Measurements from ENCODE around the gene WDR47. TPM values are rescaled to one million over a fixed set of nuclear protein-coding genes. Genes with fewer than 3 reads are reported as not detected.
"Not testable (repeated sequence)": the region's sequence is repeated elsewhere in the genome, so short reads cannot be mapped to it uniquely, and the experiment has no call there.

Gene WDR47
- total RNA-seq, 2 experiments from 2014 or later: 10.6 to 10.9 TPM

DNA sequence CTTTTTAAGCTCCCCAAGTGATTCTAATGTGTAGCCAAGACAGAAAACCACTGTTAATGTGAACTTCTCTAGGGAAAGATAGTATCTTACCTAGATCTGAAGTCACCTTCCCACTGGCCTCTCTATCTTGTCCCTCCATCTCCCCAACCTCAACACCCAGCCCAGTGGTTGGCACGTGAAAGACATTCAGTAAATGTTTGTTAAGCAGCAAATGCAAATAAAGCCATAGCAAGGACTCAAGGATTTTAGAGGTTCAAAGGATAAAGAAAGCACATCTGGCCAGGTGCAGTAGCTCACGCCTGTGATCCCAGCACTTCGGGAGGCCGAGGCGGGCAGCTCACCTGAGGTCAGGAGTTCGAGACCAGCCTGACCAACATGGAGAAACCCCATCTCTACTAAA lies 88.5 kb downstream of the WDR47 start:
- Mint-ChIP-seq H3K9me3 (peaks cover 12% of the 10 kb centered on the region), H3K36me3 (ENCODE audit: low read depth) (peaks cover 51% of the 10 kb centered on the region), H3K4me1 (peaks cover 44% of the 10 kb centered on the region), H3K27ac (no peak overlapping the region), H3K27me3 (peaks cover 3% of the 10 kb centered on the region), H3K4me3 (no peak overlapping the region)
- ChIA-PET CTCF (interaction anchor here (0.7 kb wide), 1 partner anchor 996 kb away, joined by 3 read pairs; no protein-coding TSS in a partner anchor), POLR2A (interaction anchor here (0.7 to 3.1 kb wide), 2 partner anchors 9 to 307 kb away, joined by 3 to 21 read pairs; partner anchors contain the start of gene CLCC1)
- DNase-seq: no peak

- Mint-ChIP-seq H3K27me3 (no peaks in the 10 kb centered on the region), H3K4me1 (peaks cover 25% of the 10 kb centered on the region), H3K9me3 (peaks cover 12% of the 10 kb centered on the region), H3K4me3 (no peak overlapping the region), H3K36me3 (ENCODE audit: low read depth) (peaks cover 47% of the 10 kb centered on the region), H3K27ac (no peak overlapping the region)
- ChIA-PET CTCF (interaction anchor here (0.7 kb wide), 1 partner anchor 44 kb away, joined by 5 read pairs; no protein-coding TSS in a partner anchor), POLR2A (interaction anchor here (3.1 kb wide), 1 partner anchor 11 kb away, joined by 21 read pairs; the partner anchor contains the start of gene CLCC1)
- DNase-seq: no peak
These were observed 90.7 kb downstream of the WDR47 start for GRCh38 chr1:108951242-108951641.

DNA sequence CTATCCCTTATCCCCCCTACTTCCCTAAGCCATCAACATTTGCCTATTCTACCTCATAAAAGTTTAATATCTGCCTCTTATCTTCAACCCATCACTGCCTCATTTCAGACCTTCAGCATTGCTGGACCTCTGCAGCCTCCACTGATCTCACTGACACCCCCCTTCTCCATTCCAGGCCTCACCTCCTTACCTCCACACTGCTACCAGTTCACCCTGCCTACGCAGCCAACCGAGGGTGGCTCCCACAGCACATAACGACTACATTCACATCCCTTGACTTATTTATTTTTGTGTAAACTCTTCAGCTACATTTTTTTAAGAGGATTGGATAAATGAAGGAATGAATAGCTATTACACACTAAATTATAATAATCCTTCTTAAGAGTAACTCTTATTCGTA lies 92.9 kb downstream of the WDR47 start:
- H3K36me3 Mint-ChIP-seq (ENCODE audit: low read depth): peaks cover 36% of the 10 kb centered on the region
- DNase-seq: no peak
- peaks cover 14% of the 10 kb centered on the region for H3K4me1 Mint-ChIP-seq
- H3K9me3 Mint-ChIP-seq: no peaks in the 10 kb centered on the region
- H3K27ac Mint-ChIP-seq: no peak overlapping the region
- no peaks in the 10 kb centered on the region for H3K27me3 Mint-ChIP-seq
- no peak overlapping the region for H3K4me3 Mint-ChIP-seq
- ChIA-PET POLR2A (no interaction called here), CTCF (interaction anchor here (0.7 kb wide), 1 partner anchor 8 kb away, joined by 3 read pairs; no protein-coding TSS in a partner anchor)

GRCh38 chr1:108947871-108948525 lies 93.9 kb downstream of the WDR47 start:
- ChIA-PET POLR2A (interaction anchor here (1.4 kb wide), 1 partner anchor 9 kb away, joined by 3 read pairs; no protein-coding TSS in a partner anchor), CTCF (interaction anchor here (0.7 kb wide), 2 partner anchors 9 to 42 kb away, joined by 3 read pairs; no protein-coding TSS in a partner anchor)
- DNase-seq: no peak
- Mint-ChIP-seq H3K27ac (no peak overlapping the region), H3K4me1 (peaks cover 7% of the 10 kb centered on the region), H3K27me3 (no peaks in the 10 kb centered on the region), H3K36me3 (ENCODE audit: low read depth) (peaks cover 34% of the 10 kb centered on the region), H3K9me3 (no peaks in the 10 kb centered on the region), H3K4me3 (no peak overlapping the region)

DNA sequence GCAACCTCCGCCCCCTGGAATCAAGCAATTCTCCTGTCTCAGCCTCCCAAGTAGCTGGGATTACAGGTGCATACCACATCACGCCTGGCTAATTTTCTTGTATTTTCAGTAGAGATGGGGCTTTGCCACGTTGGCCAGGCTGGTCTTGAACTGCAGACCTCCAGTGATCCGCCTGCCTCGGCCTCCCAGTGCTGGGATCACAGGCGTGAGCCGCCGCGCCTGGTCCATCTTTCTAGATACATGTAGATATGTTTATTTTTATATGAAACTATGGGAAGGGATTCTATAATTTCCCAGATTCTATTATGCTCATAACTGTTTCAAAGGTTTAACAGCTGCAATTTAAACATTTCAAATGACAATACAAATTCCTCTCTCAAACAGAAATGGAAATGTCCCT lies 105.7 kb downstream of the WDR47 start:
- Mint-ChIP-seq H3K4me1 (no peaks in the 10 kb centered on the region), H3K27ac (no peak overlapping the region), H3K36me3 (ENCODE audit: low read depth) (peaks cover 54% of the 10 kb centered on the region), H3K9me3 (no peaks in the 10 kb centered on the region), H3K4me3 (no peak overlapping the region), H3K27me3 (no peaks in the 10 kb centered on the region)
- CTCF ChIA-PET: no interaction called here
- POLR2A ChIA-PET: no interaction called here
- no peak for DNase-seq

GRCh38 chr1:108933944-108934343 lies 108.0 kb downstream of the WDR47 start:
- no peak for DNase-seq
- POLR2A ChIA-PET: interaction anchor here (0.6 kb wide), 1 partner anchor 229 kb away, joined by 3 read pairs; no protein-coding TSS in a partner anchor
- peaks cover 63% of the 10 kb centered on the region for H3K36me3 Mint-ChIP-seq (ENCODE audit: low read depth)
- H3K4me3 Mint-ChIP-seq: no peak overlapping the region
- CTCF ChIA-PET: no interaction called here
- H3K4me1 Mint-ChIP-seq: no peaks in the 10 kb centered on the region
- no peaks in the 10 kb centered on the region for H3K27me3 Mint-ChIP-seq
- H3K27ac Mint-ChIP-seq: no peak overlapping the region
- H3K9me3 Mint-ChIP-seq: no peaks in the 10 kb centered on the region

DNA sequence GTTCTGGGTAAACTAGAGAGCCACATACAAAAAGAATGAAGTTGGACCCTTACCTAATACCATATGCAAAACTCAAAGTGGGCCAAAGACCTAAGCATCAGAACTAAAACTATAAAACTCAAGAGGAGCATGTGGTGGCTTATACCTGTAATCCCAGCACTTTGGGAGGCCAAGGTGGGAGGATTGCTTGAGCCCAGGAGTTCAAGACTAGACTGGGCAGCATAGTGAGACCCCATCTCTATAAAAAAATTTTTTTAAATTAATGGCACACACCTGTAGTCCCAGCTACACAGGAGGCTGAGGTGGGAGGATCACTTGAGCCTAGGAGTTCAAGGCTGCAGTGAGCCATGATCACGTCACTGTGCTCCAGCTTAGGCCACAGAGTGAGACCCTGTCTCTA lies 114.3 kb downstream of the WDR47 start:
- H3K27ac Mint-ChIP-seq, POLR2A ChIA-PET, H3K9me3 Mint-ChIP-seq, H3K27me3 Mint-ChIP-seq, CTCF ChIA-PET, H3K4me1 Mint-ChIP-seq, DNase-seq, H3K4me3 Mint-ChIP-seq: not testable (repeated sequence)
- peaks cover 41% of the 10 kb centered on the region for H3K36me3 Mint-ChIP-seq (ENCODE audit: low read depth)

- Mint-ChIP-seq H3K4me1 (peaks cover 2% of the 10 kb centered on the region), H3K4me3 (no peak overlapping the region), H3K27ac (no peak overlapping the region), H3K36me3 (ENCODE audit: low read depth) (peaks cover 42% of the 10 kb centered on the region), H3K9me3 (no peaks in the 10 kb centered on the region), H3K27me3 (no peaks in the 10 kb centered on the region)
- ChIA-PET CTCF (no interaction called here), POLR2A (no interaction called here)
- DNase-seq: no peak
These were observed 116.0 kb downstream of the WDR47 start for GRCh38 chr1:108925920-108926319.

Other genes with a start within 250 kb of the WDR47 start
- gene AKNAD1, start 185.0 kb downstream of the WDR47 start, total RNA-seq: not detected
- 10 to 100 TPM; 43.2 to 47.1 TPM for gene GPSM2, start 165.1 kb downstream of the WDR47 start, total RNA-seq
- gene CLCC1, start 78.6 kb downstream of the WDR47 start, total RNA-seq: 10 to 100 TPM; 16.4 to 20.1 TPM
- 10 to 100 TPM; 25.2 to 26.5 TPM for gene TAF13, start 33.9 kb upstream of the WDR47 start, total RNA-seq
- gene TMEM167B, start 48.7 kb upstream of the WDR47 start, total RNA-seq: 10 to 100 TPM; 29.6 to 31.8 TPM
- 1 to 10 TPM; 4.1 to 5.0 TPM for gene ELAPOR1, start 72.0 kb upstream of the WDR47 start, total RNA-seq
- 100 to 1,000 TPM; 193 to 195 TPM for gene SARS1, start 171.8 kb upstream of the WDR47 start, total RNA-seq
- 1 to 10 TPM; 2.0 to 2.2 TPM for gene CELSR2, start 207.4 kb upstream of the WDR47 start, total RNA-seq
- 10 to 100 TPM; 27.0 to 28.7 TPM for gene PSRC1, start 241.0 kb upstream of the WDR47 start, total RNA-seq